GM04503 (cell line): ENCODE data around the gene RAN.
"Not testable (repeated sequence)": the region's sequence is repeated elsewhere in the genome, so short reads cannot be mapped to it uniquely, and the experiment has no call there.

Experiments
- DNase-seq: peaks from one replicate; pipeline ENCODE4 v3.0.0-alpha.2; 2012; ENCODE audit warnings: low read depth

Gene RAN

DNA sequence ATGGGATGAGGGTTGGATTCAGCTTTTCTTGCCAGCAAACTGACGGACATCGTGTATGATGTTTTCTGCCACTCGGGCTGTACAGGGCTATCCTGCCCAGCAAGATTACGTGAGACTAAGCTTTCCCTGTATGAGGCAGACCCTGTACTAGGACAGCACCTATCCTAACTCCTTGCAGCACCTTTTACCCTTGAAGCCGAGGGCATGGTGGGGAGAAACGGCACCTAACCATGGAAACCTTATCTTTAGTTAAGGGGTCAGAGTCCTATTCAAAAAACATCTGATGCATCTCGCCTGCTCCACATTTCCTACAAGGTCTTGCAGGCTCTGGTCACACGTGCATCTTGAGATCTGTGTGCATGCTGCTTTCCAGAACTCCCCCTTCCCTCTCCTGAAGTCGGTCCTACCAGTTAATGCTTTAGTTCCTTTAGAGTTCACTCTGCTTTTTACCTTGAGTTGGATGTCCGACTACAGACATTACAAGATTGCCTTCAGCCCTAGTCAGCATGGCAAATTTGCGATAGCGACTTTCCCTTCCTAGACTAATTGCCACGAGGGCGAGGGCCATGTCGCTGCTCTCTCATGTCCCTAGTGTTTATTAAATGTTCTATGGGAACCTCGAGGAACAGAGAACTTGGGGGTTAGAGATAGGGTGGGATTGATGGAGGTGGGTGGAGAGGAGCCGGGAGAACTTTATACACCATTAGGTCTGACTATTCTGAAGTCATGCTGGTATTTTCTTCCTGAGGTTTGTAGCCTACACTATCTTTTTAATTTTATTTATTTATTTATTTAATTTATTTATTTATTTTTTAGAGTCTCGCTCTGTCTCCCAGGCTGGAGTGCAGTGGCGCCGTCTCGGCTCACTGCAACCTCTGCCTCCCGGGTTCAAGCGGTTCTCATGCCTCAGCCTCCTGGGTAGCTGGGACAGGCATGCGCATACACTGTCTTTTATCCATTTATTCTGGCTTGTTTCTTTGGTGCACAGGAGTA is 6.6 kb downstream of the RAN start:
- DNase-seq = no peak

DNA sequence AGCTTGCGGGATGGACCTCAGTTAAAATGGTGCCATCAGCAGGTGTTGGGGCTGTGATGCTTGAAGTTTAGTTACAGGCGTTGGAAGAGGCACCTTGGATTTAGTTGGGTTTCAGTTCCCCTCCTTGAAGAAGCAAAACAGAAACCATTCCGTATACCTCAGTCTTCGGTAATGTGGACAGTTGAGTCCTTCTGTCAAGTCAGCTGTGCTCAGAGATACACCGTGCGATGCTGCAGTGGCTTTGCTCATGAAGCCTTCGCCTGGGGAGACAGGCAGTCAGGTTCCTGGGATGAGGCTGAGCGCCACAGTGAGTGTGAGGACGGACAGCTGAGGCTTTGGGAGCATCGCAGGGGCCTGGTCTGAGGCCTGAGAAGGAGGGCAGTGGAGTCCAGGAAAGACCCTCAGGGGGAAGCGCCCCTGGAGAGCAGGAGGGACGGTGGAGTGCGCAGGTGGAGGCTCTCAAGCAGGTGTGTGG is 7.4 kb downstream of the RAN start:
- DNase-seq = no peak

DNA sequence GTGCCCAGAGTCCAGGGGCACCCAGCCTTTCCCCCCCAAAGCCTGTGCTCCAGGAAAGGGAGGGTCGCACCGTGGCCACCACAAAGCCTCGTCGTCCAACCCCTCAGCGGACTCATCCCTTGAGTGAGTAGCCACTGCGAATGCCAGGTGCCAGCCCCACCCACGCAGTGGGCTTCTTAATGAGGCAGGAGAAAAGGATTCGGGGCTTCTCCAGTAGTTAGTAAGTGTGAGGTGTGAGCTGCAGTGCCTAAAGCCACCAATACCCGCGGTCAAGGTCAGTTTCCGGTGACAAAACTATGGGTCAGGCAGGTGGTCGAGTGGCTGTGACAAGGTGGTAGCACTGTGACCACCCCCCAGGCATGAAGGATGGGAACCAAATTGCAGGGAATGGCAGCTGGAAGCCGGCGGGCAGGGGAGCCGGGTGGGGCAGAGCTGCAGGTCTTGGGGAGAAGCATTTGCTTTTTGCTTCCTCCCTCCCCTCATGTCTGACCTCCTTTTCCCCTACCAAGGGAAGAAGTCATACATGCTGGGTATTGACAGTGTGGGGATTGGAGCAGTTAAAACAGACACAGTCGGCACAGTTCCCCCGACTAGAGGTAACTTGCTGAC is 8.0 kb downstream of the RAN start:
- no peak for DNase-seq

DNA sequence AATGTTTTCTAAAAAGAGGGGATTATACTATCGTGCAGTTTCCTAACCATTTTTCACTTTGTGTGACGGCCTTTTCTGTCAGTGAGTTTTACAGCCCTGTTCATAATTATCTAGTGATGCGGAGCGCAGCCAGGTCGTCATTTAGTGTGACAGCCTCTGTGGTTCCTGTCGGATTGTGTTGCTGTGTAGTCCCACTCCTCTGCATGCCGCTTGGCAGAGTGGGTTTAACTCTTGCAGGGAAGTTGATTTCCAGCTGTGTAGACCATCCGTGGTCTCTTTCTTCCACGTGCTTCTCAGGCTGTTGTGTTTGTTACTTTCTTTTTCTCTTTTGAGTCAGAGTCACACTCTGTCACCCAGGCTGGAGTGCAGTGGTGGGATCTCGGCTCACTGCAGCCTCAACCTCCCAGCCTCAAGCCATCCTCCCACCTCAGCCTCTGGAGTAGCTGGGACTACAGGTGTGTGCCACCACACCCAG is 8.6 kb downstream of the RAN start:
- no peak for DNase-seq

DNA sequence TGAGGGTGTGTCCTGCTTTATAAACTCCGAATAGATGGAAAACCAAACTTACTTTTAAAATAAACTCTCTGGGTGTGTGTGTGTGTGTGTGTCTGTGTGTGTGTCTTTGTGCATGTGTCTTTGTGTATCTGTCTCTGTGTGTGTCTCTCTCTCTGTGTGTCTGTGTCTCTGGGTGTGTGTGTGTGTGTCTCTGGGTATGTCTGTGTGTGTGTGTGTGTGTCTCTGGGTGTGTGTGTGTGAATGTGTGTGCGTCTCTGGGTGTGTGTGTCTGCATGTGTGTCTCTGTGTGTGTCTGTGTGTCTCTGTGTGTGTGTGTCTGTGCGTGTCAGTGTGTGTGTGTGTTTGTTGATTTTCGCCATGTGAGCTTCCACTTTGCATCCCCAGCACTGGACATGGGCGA is 9.2 kb downstream of the RAN start:
- DNase-seq = no peak

DNA sequence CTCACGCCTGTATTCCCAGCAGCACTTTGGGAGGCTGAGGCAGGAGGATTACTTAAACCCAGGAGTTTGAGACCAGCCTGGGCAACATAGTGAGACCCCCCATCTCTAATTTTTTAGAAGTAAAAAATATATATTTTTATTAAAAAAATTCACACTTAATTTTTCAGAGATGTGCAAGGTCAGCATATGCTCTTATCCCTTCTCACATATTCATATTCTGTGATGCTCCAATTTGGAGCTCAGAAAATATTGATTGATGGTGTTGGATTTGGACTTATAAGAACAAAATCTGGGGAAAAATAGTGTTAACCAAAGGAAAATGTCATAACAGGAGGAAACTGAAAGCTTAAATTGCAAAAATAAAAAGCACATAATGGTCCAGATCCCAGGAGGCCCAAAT is 9.7 kb downstream of the RAN start:
- no peak for DNase-seq

DNA sequence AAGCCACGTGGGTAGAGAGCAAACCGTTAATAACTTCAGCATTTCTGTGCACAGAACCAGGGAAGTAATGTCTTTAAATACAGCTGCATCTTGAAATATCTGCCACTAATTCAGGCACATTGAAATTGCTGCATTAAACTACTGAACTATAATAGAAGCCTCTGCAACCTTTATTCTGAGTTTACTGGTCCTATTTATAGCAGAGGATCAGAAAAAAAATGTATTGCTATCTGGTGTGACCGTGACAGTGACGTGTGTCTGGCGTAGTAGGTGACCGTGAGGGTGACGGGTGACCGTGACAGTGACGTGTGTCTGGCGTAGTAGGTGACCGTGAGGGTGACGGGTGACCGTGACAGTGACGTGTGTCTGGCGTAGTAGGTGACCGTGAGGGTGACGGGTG is 15.3 kb downstream of the RAN start:
- not testable (repeated sequence) for DNase-seq

DNA sequence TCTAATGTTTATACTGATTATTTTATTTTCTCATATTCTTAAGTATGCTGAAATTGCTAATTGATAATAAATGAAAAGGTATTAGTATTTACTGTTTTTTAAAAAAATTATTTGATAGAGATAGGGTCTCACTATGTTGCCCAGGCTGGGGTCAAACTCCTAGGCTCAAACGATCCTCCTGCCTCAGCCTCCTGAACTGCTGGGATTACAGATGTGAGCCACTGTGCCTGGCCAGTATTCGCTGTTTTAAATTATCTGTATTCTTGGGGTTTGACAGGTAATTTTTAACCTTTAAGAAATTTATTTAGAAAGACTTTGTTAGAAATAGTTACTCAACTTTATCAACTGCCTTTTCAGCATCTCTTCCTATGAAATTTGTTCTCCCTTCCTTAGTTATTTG is 32.2 kb downstream of the RAN start:
- DNase-seq = no peak

DNA sequence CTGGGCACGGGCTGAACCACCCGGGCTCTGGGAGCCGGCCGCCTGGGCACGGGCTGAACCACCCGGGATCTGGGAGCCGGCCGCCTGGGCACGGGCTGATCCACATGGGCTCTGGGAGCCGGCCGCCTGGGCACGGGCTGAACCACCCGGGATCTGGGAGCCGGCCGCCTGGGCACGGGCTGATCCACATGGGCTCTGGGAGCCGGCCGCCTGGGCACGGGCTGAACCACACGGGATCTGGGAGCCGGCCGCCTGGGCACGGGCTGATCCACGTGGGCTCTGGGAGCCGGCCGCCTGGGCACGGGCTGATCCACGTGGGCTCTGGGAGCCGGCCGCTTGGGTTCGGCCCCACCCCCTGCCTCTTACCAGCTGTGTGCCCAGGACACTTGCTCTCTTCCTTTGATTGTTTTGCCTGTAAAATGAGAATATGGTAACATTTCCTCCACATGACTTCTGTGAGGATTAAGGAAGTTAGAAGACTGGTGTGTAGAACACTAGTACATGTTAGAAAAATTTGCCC is 33.1 kb downstream of the RAN start:
- DNase-seq = not testable (repeated sequence)

DNA sequence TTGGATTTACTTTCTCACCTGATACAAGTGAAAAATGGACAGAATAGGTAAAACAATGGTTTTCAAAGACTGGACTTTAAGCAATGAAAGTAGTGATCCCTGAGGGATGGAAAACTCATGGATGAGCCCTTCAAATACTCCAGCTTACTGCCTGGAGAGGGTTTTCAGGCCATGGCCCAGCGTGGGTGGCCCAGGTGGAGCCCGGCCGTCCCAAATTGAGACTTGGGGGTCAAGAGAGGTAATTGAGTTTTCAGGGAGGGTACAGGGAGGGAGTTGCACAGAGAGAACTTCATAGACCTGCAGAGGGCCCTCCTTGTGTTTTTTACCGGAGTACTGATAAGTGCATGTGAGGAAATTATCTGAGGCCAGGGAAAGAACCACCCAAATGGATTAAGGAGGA is 37.2 kb downstream of the RAN start:
- DNase-seq = no peak

DNA sequence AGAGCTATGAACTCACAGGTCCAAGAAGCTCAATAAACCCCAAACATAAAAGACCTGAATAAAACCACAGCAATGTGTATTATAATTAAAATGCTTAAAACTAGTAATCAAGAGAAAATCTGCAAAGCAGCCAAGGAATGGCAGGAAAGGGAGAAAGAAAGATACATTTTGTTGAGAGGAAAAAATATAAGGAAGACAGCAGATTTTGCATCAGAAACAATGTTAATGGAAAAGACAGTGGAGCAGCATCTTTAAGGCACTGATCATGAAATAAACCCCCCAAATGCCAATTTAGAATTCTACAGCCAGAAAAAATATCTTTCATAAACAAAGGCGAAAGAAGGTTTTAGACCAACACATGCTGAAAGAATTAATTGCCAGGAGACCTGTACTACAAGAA is 39.3 kb downstream of the RAN start:
- DNase-seq = no peak

DNA sequence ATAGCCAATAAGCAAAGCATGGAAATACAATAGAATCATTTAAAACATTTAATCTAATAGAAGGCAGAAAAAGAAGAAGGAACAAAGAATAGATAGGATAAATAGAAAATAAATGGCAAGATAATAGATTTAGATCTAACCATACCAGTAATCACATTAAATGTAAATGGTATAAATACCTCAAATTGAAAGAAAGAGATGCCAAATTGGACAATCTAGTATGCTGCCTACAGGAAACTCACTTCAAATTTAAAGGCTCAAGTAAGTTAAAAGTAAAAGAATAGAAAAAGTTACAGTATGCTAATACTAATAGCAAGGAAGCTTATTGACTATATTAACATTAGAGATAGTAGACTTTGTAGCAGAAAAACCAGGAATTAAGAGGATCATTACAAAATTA is 40.1 kb downstream of the RAN start:
- DNase-seq = no peak

DNA sequence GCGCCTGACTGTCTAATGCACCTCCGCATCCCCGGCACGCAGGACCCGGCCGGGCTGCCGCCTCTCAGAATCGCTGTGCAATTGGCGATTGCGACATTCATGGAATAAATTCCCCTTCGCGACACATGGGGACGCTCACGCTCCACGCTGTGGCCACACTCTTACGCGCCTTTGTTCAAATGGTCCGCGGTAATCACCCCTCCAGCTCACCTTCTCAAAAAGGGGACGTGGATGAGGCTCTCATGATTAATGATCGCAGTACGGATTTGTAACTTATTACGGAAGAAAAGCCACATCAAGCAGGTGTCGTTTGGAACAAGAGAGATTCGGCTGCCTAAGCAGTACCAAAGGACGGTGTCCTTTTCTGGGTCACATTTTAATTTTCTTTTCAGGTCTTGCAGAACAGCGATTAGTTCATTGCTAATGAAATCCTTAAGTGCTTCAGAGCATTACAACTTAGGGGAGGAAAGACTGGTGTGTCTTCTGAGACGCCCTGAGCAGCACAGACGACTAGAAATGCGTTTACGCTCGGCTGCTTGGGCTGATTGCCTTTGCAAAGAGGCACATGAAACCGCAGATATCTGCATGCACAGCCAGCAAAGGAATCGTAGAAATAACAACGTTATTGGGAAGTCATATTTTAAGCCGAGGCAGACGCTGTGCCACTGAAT is 44.5 kb downstream of the RAN start:
- no peak for DNase-seq

DNA sequence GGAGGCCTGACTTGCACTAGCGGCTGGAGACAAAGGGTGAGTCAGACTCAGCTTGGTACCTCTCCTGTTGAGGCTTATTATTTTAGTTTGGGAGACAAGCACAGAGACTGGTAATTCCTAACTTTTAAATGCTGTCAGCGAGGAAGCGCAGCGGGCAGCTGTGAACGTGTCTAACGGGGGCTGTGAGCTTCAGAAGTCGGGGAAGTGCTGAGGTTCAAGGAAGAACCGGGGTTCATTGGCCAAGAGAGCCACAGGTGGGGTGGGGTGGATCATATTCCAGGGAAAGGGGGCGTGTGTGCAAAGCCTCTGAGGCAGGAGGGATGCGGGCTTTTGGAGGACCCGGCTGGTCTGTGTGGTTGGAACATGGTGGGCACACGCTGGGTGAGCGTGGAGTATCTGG is 45.7 kb downstream of the RAN start:
- DNase-seq = no peak

DNA sequence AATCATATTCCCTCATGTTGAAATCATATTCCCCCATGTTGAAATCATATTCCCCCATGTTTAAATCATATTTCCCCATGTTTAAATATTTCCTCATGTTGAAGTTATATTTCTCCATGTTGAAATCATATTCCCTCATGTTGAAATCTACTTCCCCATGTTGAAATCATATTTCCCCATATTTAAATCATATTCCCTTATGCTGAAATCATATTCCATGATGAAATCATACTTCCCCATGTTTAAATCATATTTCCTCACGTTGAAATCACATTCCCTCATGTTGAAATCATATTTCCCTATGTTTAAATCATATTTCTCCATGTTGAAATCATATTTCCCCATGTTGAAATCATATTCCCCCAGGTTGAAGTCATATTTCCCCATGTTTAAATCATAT is 47.2 kb downstream of the RAN start:
- no peak for DNase-seq

DNA sequence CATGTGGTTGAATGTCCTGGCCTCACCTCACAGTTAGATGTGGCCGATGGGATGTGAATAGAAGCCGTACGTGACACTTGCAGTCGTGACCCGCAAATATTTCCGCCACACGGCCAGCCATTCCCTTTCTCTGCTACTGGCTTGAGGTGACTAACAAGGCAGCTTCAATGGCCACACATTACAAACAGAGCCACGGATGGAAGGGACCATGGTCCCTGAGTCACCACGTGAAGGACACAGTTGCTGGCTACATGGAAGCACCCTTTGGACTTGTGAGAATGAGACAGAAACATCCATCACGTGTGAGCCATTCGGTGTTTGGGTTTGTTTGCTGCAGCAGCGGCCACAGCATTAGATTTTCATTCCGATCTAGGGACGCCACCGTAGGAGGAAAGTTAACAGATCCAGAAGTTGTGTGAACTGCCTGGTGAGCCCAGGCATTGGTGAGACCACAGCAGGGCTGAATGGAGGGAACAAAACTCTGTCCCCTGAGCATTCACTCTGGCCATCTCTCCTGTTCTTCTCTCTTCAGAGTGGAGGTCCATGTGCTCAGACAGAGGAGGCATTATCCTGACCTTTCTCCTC is 48.3 kb downstream of the RAN start:
- no peak for DNase-seq

DNA sequence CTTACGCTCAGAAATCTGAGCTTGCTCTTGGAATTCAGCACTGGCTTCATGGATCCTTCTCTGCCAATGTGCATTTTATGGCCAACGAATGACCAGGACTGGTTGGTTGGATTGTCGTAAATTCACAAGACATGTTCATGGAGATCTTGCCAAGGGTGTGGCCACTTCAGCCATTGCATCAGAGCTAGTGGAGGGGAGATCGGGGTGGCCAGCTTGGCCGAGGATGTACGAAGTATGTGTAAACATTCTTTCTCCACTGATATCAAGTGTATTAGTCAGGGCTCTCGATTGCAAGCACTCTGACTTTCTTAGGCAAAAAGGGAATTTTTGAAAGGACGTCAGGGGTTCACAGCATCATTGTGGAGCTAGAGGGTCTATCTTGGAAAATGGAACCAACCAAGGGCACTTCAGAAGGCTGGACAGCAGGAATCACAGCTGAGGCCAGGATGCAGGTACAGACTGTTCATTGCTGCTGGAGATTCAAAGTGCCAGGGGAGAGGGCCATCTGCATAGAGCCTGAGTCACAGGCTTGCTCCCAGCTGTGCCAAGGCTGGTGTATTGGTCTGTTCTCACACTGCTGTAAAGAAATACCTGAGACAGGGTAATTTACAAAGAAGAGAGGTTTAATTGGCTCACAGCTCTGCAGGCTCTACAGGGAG is 49.0 kb downstream of the RAN start:
- peak; percentile 59 for DNase-seq

DNA sequence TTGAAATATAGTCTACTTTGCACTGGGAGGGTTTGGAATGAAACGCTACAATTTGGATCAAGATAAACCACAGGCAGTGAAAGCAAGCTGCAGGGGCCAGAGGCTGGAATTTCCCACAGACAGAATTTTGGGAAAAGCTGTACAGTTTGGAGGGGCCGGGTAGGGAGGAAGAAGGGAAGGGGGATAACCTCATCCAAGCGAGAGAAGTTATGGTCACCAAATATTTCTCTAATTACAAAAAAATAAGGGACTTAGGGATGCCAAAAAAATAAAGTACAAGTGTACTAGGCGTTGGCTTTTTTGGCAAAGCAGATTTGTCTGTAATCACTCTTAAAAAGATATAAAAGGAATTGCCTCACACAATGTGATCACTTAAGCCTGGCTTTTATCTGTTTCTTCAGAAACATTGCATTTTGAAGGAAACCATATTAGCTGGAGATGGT is 50.7 kb downstream of the RAN start:
- DNase-seq = no peak

DNA sequence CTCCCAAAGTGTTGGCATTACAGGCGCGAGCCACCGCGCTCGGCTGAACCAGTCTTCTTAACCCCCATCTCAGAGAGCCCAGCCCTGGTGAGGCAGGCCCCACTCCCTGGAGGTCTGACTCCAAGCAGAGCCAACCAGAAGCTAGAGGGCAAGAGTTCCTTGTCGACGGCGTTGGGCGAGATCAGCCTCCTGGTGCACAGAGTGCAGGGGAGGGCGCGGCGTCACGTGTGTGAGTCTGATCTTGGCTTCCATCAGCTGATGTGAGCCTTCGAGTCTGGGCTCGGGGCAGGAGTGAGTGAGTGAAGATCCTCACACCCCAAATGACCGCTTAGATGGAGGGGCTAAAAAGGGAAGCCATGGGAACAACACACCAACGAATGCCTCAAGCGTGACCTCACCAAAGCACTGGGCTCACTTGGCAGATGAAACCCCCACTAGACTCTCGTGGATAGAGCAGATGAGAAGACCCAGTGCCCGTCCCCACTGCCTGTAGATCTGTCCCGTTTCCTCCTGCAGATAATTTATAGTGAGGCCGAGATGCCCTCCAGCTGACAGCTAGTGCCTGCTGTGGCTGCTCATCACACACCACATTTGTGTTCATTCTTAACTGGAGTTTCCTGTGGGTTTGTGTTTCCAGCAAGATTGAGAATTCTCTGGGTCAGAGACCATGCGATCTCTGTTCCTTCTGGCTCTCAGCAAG is 53.2 kb downstream of the RAN start:
- no peak for DNase-seq

DNA sequence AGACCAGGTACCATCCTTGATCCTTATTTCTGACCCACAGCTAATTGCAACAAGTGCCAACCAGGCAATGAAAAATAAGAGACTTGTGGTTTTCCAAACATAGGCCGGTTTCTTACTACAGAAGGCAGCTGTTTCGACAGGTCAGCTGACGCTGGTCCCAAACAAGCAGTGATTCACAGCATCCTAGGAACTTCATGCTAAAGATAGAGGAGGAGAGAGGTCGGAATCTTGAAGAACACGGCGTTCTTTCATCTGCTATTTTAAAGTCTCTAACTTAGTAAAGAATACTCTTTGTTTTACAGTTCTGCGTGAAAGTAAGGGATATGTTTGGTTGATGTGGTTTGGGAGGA is 53.8 kb downstream of the RAN start:
- no peak for DNase-seq
